ENCODE data around the gene FN1.

FN1 gene

GRCh38 chr2:215395687-215396460 lies 40.0 kb downstream of the FN1 start:
- TF ChIP-seq CTCF (IDR thresholded peaks at IDR 0.05; ENCODE audit: low read depth, low read length): no peak

GRCh38 chr2:215394102-215394805 lies 41.6 kb downstream of the FN1 start:
- TF ChIP-seq CTCF (IDR thresholded peaks at IDR 0.05; ENCODE audit: low read depth, low read length): no peak
- no peak for DNase-seq (ENCODE audit: extremely low read depth, low read depth)

More at GRCh38 chr2:215395687-215396460, 40.0 kb downstream of the FN1 start:
- no peak for DNase-seq (ENCODE audit: extremely low read depth, low read depth)

GRCh38 chr2:215392687-215393270 lies 43.1 kb downstream of the FN1 start:
- DNase-seq (ENCODE audit: extremely low read depth, low read depth): no peak
- TF ChIP-seq CTCF (IDR thresholded peaks at IDR 0.05; ENCODE audit: low read depth, low read length): no peak

- no peak for DNase-seq (ENCODE audit: extremely low read depth, low read depth)
- TF ChIP-seq CTCF (IDR thresholded peaks at IDR 0.05; ENCODE audit: low read depth, low read length): no peak
Measured at GRCh38 chr2:215392164-215392563, 43.7 kb downstream of the FN1 start.

- DNase-seq (ENCODE audit: extremely low read depth, low read depth): no peak
- no peak for TF ChIP-seq CTCF (IDR thresholded peaks at IDR 0.05; ENCODE audit: low read depth, low read length)
Measured at GRCh38 chr2:215391531-215391930, 44.3 kb downstream of the FN1 start.

- TF ChIP-seq CTCF (IDR thresholded peaks at IDR 0.05; ENCODE audit: low read depth, low read length): no peak
Measured at GRCh38 chr2:215390550-215390913, 45.3 kb downstream of the FN1 start.

More at GRCh38 chr2:215390550-215390913, 45.3 kb downstream of the FN1 start:
- no peak for DNase-seq (ENCODE audit: extremely low read depth, low read depth)
